Keratinocyte (primary cell): Measurements from ENCODE around the gene HEPACAM. TPM values are rescaled to one million over a fixed set of nuclear protein-coding genes. Genes with fewer than 3 reads are reported as not detected.

Experiments used
- DNase-seq: peaks from one replicate; pipeline ENCODE4 v3.0.0-alpha.2; 2011; ENCODE audit warnings: low read depth, missing footprints, low spot score
- FAIRE-seq: peaks from 2 replicates; lab custom pipeline; 2011; peaks lifted over from hg19 to GRCh38; lab: Jason Lieb, UNC
- H2AFZ ChIP-seq: 2 replicates; pipeline ENCODE4 v1.6.0; 2012; ENCODE audit warnings: low read length, control low read depth, inconsistent platforms; ENCODE audit not compliant: control insufficient read depth
- H3K27ac ChIP-seq: 2 replicates; pipeline ENCODE4 v1.5.1; 2011; ENCODE audit warnings: low read length; ENCODE audit not compliant: control insufficient read depth, insufficient read depth
- H3K27me3 ChIP-seq: 3 replicates; pipeline ENCODE4 v1.6.0; 2011; ENCODE audit warnings: low read length; ENCODE audit not compliant: control insufficient read depth, insufficient read depth; ENCODE audit errors: extremely low read depth
- H3K36me3 ChIP-seq, 2 experiments: 2 replicates in 1 of 2; 3 replicates in 1 of 2; pipeline ENCODE4 v1.5.1; 2011; ENCODE audit warnings: low read length in 2 of 2, mild to moderate bottlenecking in 1 of 2; ENCODE audit not compliant: control insufficient read depth in 2 of 2, insufficient read depth in 2 of 2; ENCODE audit errors: extremely low read depth in 1 of 2
- H3K4me1 ChIP-seq: 3 replicates; pipeline ENCODE4 v1.5.1; 2011; ENCODE audit warnings: low read length; ENCODE audit not compliant: control insufficient read depth, insufficient read depth; ENCODE audit errors: extremely low read depth
- H3K4me2 ChIP-seq: 3 replicates; pipeline ENCODE4 v1.6.0; 2011; ENCODE audit warnings: low read depth, low read length; ENCODE audit not compliant: control insufficient read depth, insufficient read depth; ENCODE audit errors: extremely low read depth
- H3K4me3 ChIP-seq, 3 experiments: fragments of 200-600 bp in 1 of 3; sonication (generic) in 1 of 3; 2 replicates in 2 of 3; 3 replicates in 1 of 3; pipeline ENCODE4 v1.5.1; 2011 to 2016; ENCODE audit warnings: low read length in 3 of 3, mild to moderate bottlenecking in 3 of 3, control low read depth in 2 of 3, inconsistent platforms in 1 of 3, low read depth in 1 of 3, mixed read lengths in 1 of 3, mixed run types in 1 of 3, moderate library complexity in 1 of 3; ENCODE audit not compliant: control insufficient read depth in 2 of 3, insufficient read depth in 2 of 3; ENCODE audit errors: extremely low read depth in 1 of 3
- H3K79me2 ChIP-seq: 2 replicates; pipeline ENCODE4 v1.6.0; 2012; ENCODE audit warnings: low read length; ENCODE audit not compliant: control insufficient read depth, insufficient read depth
- H3K9ac ChIP-seq: 3 replicates; pipeline ENCODE4 v1.6.0; 2011; ENCODE audit warnings: low read length; ENCODE audit not compliant: control insufficient read depth, insufficient read depth; ENCODE audit errors: extremely low read depth
- H3K9me1 ChIP-seq: 3 replicates; pipeline ENCODE4 v1.6.0; 2011; ENCODE audit warnings: low read length; ENCODE audit not compliant: control insufficient read depth, insufficient read depth; ENCODE audit errors: extremely low read depth
- H3K9me3 ChIP-seq: 2 replicates; pipeline ENCODE4 v1.5.1; 2012; ENCODE audit warnings: low read depth, low read length; ENCODE audit not compliant: control insufficient read depth
- H4K20me1 ChIP-seq: 3 replicates; pipeline ENCODE4 v1.6.0; 2011; ENCODE audit warnings: low read length; ENCODE audit not compliant: control insufficient read depth, insufficient read depth; ENCODE audit errors: extremely low read depth
- CTCF ChIP-seq, 3 experiments: IDR thresholded peaks in 1 of 3; conservative IDR thresholded peaks in 1 of 3; optimal IDR thresholded peaks in 1 of 3; 2 replicates in 2 of 3; 3 replicates in 1 of 3; pipeline versions ENCODE3 to v1.5.1; 2011; ENCODE audit warnings: low read length in 3 of 3, mild to moderate bottlenecking in 3 of 3, moderate library complexity in 2 of 3, control low read depth in 1 of 3, inconsistent platforms in 1 of 3; ENCODE audit not compliant: insufficient read depth in 2 of 3; ENCODE audit errors: extremely low read depth in 1 of 3
- EZH2 ChIP-seq: IDR thresholded peaks from one replicate; pipeline ENCODE4 v1.6.1; 2012; ENCODE audit warnings: inconsistent platforms, mild to moderate bottlenecking, low read length, moderate library complexity
- dilution Hi-C: fragments of 300-500 bp; cut with MboI; formaldehyde crosslinking; loops from one replicate; pipeline ENCODE4 v1.7.0; 2020; ENCODE audit warnings: low sequenced_read_pairs; ENCODE audit not compliant: extremely low pct_ligation_motif_present
- polyA plus RNA-seq, 5 experiments: library from polyadenylated mRNA; depleted of rRNA in 3 of 5; stranded (reverse) in 3 of 5; stranded (forward) in 1 of 5; unstranded in 1 of 5; fragments of >200 nt; gene quantifications; 1 replicate in 1 of 5; 2 replicates in 3 of 5; 3 replicates in 1 of 5; pipeline versions ENCODE4 v1.2.1 to v1.2.3, GENCODE V29; 2011 to 2012; ENCODE audit warnings: missing spikeins in 2 of 5, low read depth in 1 of 5, low replicate concordance in 1 of 5

HEPACAM gene
- polyA plus RNA-seq, 1 donor (not counting 4 experiments of a cell fraction or from before 2014, with no cell fraction given), result not detected

- H3K9me1 ChIP-seq, result no peaks in the 10 kb centered on the region
- H3K4me1 ChIP-seq, result peaks cover 7% of the 10 kb centered on the region
- no peaks in the 10 kb centered on the region for H3K36me3 ChIP-seq
- no peaks in the 10 kb centered on the region for H4K20me1 ChIP-seq
- H3K27me3 ChIP-seq, result no peaks in the 10 kb centered on the region
- no peak overlapping the region for H3K9ac ChIP-seq
- FAIRE-seq (no peak), DNase-seq (no peak)
- H2AFZ ChIP-seq, result no peak overlapping the region
- H3K4me2 ChIP-seq, result no peak overlapping the region
- TF ChIP-seq CTCF (optimal IDR thresholded peaks at IDR 0.05 in 1 of 3, IDR thresholded peaks at IDR 0.05 in 1 of 3, conservative IDR thresholded peaks at IDR 0.05 in 1 of 3; ENCODE audit: extremely low read depth in 1 of 3, insufficient read depth in 2 of 3, low read length in 3 of 3) (no peak), EZH2 (no peak)
- no peak overlapping the region for H3K4me3 ChIP-seq
- H3K79me2 ChIP-seq, result no peaks in the 10 kb centered on the region
- dilution Hi-C loops, result no loop called here
- H3K9me3 ChIP-seq, result no peaks in the 10 kb centered on the region
- H3K27ac ChIP-seq, result no peak overlapping the region
Observed at GRCh38 chr11:124890683-124891372, 45.0 kb downstream of the HEPACAM start.

GRCh38 chr11:124890151-124890550, 45.7 kb downstream of the HEPACAM start:
- H3K9me3 ChIP-seq, result no peaks in the 10 kb centered on the region

More at GRCh38 chr11:124890151-124890550, 45.7 kb downstream of the HEPACAM start:
- no peaks in the 10 kb centered on the region for H3K9me1 ChIP-seq
- no peaks in the 10 kb centered on the region for H4K20me1 ChIP-seq
- no peak overlapping the region for H3K9ac ChIP-seq
- H3K36me3 ChIP-seq, result no peaks in the 10 kb centered on the region
- no peak for FAIRE-seq
- H3K4me3 ChIP-seq, result no peak overlapping the region
- TF ChIP-seq CTCF (optimal IDR thresholded peaks at IDR 0.05 in 1 of 3, IDR thresholded peaks at IDR 0.05 in 1 of 3, conservative IDR thresholded peaks at IDR 0.05 in 1 of 3; ENCODE audit: extremely low read depth in 1 of 3, insufficient read depth in 2 of 3, low read length in 3 of 3), result no peak
- no peak for TF ChIP-seq EZH2
- H2AFZ ChIP-seq, result no peak overlapping the region
- peaks cover 6% of the 10 kb centered on the region for H3K4me1 ChIP-seq
- no peaks in the 10 kb centered on the region for H3K79me2 ChIP-seq
- dilution Hi-C loops, result no loop called here
- H3K27me3 ChIP-seq, result no peaks in the 10 kb centered on the region
- no peak overlapping the region for H3K27ac ChIP-seq
- DNase-seq, result no peak
- no peak overlapping the region for H3K4me2 ChIP-seq
